ENCODE measurements around the gene LMAN1L. TPM values are rescaled to one million over a fixed set of nuclear protein-coding genes. Genes with fewer than 3 reads are reported as not detected.

The LMAN1L gene
- total RNA-seq, 4 donors from 2014 or later: not detected

GRCh38 chr15:74801311-74801997, 11.2 kb upstream of the LMAN1L start:
- ATAC-seq (ENCODE audit: low FRiP score): no peak

GRCh38 chr15:74802290-74802689, 10.3 kb upstream of the LMAN1L start:
- TF ChIP-seq CTCF (IDR thresholded peaks at IDR 0.05): no peak
- no peak for ATAC-seq (ENCODE audit: low FRiP score)
- no peak for DNase-seq (ENCODE audit: low spot score)

More at GRCh38 chr15:74801311-74801997, 11.2 kb upstream of the LMAN1L start:
- no peak for TF ChIP-seq CTCF (IDR thresholded peaks at IDR 0.05)
- DNase-seq (ENCODE audit: low spot score): no peak

- no peak for DNase-seq (ENCODE audit: low spot score)
- no peak for ATAC-seq (ENCODE audit: low FRiP score)
- TF ChIP-seq CTCF (IDR thresholded peaks at IDR 0.05): no peak
These were observed 9.7 kb upstream of the LMAN1L start for GRCh38 chr15:74802862-74803447.

- ATAC-seq (ENCODE audit: low FRiP score) (no peak), DNase-seq (ENCODE audit: low spot score) (no peak)
- TF ChIP-seq CTCF (IDR thresholded peaks at IDR 0.05): no peak
These were observed 7.7 kb upstream of the LMAN1L start for GRCh38 chr15:74804935-74805334.

GRCh38 chr15:74807282-74807681, 5.4 kb upstream of the LMAN1L start:
- ATAC-seq (ENCODE audit: low FRiP score) (no peak), DNase-seq (ENCODE audit: low spot score) (no peak)
- no peak for TF ChIP-seq CTCF (IDR thresholded peaks at IDR 0.05)

GRCh38 chr15:74808078-74808839, 4.4 kb upstream of the LMAN1L start:
- DNase-seq (ENCODE audit: low spot score) (no peak), ATAC-seq (ENCODE audit: low FRiP score) (no peak)
- TF ChIP-seq CTCF (IDR thresholded peaks at IDR 0.05): no peak

All from omental fat pad (tissue), 4 donors.